Suppressor macrophage treated with lipopolysaccharide for 1 hour (primary cell): ENCODE measurements around the gene CFAP43.

Experiments used
- DNase-seq, 3 donors: peaks; one replicate each; pipeline ENCODE4 v3.0.0-alpha.2; 2020 to 2022

CFAP43 gene, protein sequence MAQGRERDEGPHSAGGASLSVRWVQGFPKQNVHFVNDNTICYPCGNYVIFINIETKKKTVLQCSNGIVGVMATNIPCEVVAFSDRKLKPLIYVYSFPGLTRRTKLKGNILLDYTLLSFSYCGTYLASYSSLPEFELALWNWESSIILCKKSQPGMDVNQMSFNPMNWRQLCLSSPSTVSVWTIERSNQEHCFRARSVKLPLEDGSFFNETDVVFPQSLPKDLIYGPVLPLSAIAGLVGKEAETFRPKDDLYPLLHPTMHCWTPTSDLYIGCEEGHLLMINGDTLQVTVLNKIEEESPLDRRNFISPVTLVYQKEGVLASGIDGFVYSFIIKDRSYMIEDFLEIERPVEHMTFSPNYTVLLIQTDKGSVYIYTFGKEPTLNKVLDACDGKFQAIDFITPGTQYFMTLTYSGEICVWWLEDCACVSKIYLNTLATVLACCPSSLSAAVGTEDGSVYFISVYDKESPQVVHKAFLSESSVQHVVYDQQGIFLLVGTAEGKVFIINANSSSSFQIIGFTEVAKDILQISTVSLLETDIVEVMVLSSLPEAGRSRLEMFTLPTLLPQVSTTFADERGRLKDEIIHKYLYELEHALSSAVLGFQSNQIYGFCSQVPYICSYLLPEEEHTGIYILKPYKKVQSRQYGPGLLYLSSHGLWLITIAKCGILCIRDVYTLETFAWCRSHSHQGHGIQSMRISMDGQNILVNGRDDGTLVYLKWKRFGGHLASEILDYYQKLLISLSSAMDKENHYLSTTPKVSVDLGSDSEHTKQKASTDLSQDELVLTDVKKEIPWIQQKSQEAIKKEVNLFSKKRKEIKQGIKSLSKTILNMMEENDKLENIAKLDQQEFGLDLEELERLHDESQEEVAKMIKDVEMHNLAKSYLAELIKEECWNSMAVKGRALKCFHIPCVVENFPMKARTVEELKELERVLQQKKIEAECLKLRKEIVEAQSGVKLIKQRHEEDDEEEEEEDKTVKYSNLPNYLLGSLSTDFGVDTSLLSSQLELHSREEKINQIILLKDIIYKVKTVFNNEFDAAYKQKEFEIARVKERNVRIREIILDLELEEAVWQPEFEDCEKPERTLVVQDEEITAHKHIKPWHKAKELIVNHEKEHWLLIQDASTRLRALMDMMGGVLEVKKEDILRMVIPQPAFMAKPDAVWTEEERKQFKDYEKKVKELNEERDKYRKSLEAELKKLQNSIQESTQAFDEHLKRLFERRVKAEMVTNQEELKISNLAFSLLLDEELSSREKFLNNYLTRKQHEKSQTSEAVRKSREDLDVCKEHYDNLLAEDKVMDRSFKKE (N-terminal part only)

DNA sequence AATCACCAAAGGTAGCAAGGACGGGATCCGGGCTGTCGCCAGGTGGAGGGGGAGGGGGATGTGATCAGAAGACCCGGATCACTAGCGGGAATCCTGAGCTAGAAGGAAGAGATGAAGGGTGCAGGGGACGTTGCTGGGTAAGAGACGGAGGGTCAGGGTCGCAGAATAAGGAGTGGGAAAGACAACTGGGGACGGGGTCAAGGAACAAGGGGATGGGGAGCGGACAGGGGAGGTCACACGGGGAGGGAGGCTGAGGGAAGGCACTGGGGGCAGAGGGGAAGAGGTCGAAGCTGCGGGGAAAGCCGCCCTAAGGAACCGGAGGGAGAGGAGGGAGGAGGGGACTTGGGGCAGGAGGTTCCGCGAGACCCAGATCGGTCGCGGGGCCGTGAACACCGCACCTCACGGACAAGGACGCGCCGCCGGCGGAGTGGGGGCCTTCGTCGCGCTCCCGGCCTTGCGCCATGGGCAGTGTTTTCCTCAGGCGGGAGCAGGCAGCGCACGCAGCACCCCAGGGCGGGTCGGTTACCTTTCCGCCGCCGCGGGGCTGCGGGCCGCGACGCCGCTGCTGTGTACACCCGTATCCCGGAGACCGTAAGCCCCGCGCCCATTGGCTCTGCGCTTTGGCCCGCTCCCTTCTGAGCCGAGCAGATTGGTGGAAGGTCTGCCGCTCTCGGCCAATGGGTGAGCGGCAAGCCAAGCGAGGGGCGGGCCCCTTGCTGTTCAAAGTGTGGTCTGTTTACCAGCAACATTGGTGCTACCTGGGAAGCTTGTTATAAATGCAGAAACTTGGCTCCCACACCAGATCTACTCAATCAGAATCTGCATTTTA is at the start of gene CFAP43:
Gene CFAP43, minus strand, starts transcription at position 581 of the 829 bp plus-strand sequence. Its CDS starts 118 bp downstream, at position 463.
- DNase-seq = peak; percentile 97 to 98 (median 98)

DNA sequence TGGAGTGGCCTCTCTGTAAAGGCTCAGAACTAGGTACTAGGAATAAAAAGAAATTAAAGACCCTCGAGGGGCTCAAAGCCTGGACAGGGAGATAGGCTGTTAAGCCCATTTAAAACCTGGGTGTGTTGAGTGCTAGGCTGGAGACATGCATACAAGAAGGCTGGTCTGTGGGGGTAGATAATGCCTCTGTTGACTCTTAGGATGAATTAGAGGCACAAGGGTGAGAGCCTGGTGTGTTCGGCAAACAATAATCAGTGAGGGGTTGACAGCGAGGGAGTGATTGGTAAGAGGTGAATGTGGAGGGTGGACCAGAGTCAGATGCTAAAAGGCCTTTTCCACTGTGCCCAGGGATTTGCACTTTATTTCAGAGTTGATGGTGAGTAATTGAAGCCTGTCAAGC is 49.5 kb upstream of the CFAP43 start:
- no peak for DNase-seq

DNA sequence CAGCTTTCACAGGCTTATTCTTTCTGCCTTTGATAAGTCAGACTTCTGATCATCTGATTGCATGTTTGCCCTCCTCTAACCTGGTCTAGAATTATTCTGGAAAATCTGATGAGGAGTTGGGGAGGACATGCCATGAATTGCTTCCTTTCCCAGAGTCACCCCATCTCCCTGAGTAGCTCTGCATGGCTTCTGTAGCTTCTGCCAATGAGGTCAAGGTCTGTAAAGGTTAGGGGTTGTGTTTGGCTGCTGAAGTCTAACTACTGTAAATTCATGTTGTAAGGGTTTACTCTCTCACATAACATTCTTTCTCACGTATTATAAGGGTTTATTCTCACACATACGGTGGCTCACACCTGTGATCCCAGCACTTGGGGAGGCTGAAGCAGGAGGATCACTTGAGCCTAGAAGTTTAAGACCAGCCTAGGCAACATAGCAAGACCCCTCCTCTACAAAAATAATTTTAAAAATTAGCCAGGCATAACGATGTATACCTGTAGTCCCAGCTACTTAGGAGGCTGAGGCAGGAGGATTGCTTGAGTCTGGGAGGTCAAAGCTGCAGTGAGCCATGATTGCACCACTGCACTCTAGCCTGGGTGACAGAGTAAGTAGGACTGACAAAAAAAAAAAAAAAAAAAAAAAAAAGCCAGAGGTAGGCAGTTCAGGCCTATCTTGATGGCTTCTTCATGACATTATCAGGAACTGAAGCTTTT is 47.5 kb upstream of the CFAP43 start:
- no peak for DNase-seq

DNA sequence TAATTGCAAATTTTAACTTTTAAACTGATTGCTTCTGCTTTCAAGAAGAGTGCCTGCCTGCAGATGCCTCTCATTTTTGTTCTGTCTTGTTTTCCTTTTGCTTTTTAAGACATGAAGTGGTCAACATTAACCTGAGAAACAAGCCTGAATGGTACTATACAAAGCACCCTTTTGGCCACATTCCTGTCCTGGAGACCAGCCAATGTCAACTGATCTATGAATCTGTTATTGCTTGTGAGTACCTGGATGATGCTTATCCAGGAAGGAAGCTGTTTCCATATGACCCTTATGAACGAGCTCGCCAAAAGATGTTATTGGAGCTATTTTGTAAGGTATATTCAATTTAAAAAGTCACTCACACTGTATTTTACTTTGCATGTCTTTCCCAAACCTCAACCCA is 45.6 kb upstream of the CFAP43 start:
- no peak for DNase-seq

DNA sequence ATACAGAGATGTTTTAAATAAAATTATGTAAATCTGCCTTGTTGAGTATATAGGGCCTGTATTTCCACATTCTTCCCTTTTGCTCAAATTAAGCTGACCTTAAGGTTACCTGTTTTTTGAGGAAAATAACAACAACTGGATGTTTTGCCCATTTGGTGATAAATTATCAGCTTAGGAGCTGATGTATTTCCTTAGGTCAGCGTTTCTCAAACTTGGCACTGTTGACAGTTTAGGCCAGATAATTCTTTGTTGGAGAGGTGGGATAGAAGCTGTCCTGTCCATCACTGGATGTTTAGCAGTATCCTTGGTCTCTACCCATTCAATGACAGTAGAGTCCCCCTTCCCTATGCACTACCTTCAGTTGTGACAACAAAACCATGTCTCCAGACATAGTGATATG is 44.0 kb upstream of the CFAP43 start:
- DNase-seq = no peak

DNA sequence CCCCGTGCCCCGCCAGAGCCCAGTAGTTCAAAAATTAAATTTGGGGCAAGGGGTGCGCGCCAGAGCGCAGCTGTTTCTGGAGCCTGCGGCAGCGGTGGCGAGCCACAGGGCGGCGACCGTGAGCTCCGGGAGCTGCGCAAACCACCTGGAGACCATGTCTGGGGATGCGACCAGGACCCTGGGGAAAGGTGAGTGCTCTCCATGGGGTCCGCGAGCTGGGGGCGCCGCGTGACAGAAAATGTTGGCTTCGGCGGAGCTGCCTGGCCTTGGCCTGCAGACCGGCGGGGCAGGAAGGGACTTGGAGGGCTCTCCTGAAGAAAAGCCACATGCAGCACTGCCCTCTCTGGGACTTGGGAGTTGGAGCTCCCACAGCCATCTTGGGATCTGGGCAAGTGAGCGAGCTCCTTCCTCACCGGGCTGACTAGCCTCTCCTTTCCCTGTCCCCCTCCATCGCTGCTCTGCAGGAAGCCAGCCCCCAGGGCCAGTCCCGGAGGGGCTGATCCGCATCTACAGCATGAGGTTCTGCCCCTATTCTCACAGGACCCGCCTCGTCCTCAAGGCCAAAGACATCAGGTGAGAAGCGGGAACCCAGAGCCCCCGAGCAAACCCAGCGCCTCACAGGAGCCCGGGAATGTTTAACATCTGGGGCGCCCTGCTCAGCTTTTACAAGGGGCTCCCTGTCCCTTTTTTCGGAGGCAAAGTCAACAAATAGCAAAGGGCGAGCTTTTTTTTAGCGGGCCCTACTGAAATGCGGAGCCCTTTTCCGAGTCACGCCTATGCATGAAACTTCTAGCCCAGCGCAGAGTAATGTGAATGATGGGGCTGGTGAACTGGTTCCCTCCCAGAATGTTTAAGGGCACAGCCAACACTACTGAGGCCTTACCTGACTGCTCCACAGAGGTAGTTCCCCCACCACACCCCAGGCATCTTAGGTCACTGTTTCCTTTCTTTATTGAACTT is 42.9 kb upstream of the CFAP43 start:
- peak in 2 of 3 donors; percentile 39 to 63 for DNase-seq

DNA sequence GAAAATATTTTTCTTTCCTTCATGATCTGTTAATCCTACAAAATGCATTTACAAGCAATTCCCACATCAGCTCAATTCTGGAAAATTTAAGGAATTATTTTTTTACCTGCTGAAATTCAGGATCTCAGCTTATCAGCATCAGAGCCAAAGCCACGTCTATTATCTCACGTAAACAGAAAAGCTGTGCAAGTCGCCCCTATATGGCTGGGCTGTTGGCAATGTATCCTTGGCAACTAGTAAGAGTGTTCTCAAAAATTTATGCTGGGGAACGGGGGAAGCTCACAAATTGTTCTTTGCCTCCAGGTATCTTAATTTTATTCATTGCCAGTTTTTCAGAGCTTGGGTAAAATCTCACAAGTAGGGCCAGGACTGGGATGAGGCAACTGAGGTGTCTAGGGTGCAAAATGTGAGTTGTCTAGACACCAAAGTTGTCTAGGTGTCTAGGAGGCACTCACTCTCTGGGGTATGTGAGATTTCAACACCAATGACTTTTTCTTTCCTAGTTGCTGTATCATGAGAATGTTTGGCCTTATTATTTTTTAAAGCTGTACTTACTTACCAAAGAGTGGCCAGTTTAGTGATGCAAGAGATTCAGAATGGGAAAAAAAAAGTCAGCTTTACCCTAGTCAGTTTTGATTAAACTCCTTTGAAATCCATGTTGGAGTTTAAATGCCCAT is 41.9 kb upstream of the CFAP43 start:
- no peak for DNase-seq

DNA sequence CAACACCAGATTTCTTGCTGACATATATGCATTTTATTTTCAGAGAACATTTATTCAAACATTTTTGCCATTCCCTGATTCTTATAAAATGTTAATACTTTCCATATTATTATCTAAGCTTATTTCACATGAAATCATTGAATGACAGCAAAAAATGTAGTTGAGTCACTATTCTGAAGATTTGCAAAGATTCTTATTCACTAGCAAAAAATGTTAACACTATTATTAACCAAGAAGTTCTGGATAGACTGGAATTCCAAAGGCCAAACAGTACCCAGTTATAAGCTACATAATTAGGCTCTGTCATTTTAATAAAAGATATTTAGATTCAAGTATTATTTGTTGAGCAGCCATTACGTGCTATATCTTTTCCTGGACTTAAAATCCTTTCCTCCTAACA is 41.1 kb upstream of the CFAP43 start:
- no peak for DNase-seq

DNA sequence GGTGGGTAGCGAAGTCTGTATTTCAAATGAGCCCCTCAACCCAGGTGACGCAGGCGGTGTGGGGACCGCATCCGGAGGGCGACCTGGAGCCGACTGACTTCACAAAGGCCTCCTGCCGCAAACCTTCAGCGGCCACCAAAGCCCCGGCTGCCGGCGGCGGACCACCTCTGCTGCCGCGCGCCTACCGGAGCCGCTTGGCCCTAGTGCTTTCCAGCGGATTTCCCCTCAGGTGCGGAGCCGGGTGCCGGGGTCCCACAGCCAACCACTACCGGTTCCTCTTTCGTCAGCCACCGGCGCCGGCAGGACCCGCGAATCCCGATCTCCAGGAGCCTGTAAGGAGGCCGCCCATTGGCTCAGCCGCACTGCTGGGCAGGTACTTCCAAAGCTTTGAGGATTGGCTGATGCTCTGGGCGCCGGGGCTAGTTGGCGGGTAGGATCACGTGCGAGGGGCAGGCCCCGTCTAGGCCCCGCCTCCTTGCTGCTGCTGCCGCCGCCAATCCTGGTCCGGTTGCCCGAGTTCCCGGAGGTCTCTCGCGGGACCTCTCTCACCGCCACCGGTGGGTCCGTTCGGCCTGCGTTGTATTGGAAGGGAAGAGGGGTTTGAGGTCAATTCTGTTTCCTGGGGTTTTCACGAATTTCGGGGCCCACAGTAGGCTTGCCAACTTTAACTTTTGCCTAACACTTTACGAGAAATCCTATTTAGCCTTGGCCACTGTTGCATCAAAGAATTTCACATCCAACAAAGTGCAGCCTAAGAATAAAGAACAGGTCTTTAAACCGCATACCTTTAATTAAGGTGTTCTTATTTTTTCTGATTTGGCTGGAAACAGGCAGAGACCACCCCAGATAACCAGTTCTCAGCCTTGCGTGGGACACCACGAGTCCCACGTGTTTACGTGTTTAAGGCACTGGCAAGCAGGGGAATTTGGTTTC is 36.8 kb upstream of the CFAP43 start, which contains the start of gene GSTO2:
Gene GSTO2, plus strand, starts transcription at position 472 of the 933 bp plus-strand sequence. CDS start 5,732 bp downstream, outside the sequence.
- DNase-seq = peak; percentile 94 to 97 (median 96)

DNA sequence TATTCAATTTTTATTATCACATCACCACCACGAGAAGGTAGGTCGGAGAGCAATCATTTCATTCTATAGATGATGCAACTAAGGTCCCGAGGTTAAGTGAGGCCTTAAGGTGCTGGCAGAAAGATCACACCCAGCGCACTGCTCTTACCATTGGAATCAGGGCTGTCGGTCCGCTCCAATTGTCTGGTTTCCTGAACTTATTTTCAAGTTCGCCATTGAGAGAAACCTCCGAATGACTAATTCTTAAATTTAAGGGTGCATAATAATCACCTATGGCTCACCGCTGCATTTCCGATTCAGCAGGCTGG is 36.2 kb upstream of the CFAP43 start:
- no peak for DNase-seq

DNA sequence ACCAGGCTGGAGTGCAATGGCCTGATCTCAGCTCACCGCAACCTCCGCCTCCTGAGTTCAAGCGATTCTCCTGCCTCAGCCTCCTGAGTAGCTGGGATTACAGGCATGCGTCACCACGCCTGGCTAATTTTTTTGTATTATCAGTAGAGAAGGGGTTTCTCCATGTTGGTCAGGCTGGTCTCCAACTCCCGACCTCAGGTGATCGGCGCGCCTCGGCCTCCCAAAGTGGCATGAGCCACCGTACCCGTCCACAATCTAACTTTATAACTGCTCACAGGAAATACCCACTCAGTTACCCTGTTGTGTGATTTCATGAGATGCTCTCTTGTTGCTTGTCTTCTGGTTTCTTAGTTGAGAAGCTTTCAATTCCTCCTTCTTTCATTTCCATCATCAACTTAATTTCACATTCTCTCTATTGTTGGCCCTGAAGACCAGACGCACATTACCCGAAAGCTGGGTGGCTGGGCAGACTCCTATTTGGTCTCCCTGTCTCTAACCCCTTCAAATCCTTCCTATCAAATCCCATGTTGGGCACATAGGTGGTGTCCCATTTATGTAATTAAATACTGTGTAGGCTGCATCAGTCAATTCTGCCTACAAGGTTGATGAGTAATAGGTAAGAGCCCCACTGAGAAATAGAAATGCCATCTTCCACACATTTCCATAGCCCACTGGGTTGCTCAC is 35.7 kb upstream of the CFAP43 start:
- no peak for DNase-seq

DNA sequence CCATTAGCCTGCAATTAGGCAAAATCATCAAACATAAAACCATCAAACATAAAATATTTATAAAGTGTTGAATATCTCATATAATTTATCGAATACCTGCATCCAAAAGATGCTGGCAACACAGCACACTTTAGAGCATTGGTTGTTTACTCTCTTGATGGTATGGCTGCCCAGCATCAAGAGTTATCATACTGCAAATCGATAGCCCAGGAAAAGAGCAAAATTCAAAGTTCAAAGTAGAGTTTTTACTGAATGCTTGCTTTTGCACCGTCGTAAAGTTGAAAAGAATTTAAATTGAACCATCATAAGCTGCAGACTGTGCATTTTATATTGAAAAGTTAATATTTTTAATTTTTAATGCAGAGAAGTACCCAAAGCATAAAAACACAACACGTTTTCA is 32.6 kb upstream of the CFAP43 start:
- no peak for DNase-seq

DNA sequence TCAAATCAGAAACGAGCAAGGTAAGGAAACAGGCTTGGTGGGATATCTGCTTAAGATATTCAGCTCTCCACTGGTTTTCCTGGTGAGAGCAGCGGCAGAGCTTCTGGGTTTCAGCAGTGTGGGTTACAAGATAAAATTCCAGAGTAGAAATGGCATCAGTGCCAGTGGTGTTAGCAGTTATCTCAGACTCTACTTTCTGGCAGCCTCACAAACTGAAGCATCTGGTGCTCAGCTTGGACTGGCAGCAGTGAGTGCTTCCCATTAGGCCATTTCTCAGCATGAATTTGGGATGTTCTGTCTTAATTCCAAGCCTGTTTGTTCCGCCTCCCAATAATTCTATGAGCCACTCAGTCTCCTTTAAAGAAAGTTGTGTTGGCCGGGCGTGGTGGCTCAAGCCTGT is 29.9 kb upstream of the CFAP43 start:
- no peak for DNase-seq

DNA sequence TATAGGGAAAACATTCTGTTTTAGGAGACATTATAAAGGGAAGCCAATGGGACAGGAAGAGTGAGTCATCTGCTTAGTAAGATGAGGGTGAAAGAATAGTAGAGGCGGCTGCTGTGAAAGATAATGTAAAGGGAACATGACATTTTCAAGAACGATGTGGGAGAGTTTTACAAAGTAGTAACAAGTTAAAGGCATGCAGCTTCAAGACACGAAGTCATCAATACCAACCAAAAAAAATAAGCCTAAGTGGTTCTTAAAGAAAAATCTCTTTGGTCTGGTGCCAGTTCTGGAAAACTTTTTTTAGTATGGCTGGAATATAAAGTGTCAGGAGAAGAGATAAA is 28.6 kb upstream of the CFAP43 start:
- peak; percentile 66 to 81 (median 80) for DNase-seq

DNA sequence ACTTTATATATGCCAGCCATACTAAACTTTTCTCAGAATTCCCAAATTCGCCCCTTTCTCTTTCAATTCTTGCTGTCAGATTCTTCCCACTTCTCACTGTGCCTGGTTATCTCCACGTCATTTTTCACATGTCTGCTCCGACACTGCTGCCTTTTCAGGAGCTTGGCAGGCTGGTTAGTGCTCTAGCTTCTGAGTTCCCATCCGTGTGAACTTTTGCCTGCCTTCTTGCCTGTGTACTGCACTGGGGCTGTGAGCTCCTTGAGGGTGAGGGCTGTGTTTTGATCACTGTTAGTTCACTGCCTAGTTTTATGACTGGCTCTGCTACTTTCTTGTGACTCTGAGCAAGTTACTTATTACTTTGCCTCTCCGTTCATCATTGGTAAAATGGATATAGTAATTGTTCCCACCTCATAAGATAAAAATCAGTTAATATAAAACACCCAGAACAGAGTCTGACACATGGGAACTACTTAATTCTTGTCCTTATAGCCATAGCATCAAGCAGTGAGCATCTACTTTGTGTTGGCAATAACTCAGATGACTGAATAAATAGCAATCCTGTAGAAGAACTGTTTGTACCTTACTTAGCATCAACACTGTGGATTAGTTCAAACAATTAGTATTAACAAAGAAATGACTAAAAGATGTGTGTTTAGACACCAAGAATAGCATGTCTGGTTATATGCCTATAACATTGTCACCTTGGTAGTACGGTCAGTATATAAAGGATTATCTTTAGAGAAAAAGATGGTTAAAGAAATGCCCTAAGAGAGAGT is 28.0 kb upstream of the CFAP43 start:
- DNase-seq = no peak

DNA sequence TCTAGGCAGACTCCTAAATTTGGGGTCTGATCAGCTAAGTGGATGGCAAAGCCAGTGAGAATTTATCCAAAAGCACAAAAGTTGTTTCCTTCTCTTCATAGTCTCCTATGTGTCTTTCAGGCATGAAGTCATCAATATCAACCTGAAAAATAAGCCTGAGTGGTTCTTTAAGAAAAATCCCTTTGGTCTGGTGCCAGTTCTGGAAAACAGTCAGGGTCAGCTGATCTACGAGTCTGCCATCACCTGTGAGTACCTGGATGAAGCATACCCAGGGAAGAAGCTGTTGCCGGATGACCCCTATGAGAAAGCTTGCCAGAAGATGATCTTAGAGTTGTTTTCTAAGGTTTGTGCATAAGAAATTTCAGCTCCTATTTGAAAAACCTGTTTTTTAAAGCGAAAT is 27.3 kb upstream of the CFAP43 start:
- DNase-seq = no peak

DNA sequence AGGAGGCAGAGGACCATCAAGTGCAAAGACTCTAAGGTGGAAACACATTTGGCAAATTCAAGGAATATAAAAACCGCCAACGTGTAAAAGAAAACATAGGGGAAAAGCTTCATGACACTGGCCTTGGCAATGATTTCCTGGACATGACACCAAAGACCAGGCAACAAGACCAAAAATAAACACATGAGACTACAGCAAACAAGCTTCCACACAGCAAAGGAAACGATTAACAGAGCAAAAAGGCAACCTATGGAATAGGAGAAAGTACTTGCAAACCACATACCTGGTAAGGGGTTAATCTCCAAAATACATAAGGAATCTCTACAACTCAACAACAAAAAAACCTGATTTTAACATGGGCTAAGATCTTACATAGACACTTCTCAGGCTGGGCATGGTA is 26.0 kb upstream of the CFAP43 start:
- no peak for DNase-seq
